Islet precursor cell (in vitro differentiated cells): ENCODE data around the gene ACTN4.
A peak's percentile ranks its signal among the peaks of the same experiment; 100 is the strongest.

Experiments
- DNase-seq: peaks from one replicate; pipeline ENCODE4 v3.0.0-alpha.2; 2018

ACTN4 gene

DNA sequence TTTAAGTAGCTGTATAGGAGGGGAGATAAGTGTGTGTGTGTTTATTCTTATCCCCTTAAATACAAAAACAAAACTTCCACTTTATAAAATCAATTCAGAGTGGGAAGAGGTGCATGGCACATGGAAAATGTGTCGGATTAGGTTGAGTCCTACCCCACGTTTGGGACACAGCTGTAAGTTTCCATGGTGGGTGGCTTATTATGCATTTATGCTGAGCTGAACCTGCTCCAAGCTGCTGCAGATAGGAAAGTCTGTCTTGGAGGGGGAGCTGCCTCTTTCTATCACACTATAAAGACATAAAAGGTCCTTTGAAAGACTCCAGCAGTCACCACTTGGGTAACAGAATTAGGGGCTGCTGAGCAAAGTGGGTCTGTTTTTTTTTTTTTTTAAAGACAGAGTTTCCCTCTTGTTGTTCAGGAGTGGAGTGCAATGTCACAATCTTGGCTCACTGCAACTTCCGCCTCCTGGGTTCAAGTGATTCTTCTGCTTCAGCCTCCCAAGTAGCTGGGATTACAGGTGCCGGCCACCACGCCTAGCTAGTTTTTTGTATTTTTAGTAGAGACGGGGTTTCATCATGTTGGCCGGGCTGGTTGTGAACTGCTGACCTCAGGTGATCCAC lies 15.2 kb downstream of the ACTN4 start:
- DNase-seq = no peak

DNA sequence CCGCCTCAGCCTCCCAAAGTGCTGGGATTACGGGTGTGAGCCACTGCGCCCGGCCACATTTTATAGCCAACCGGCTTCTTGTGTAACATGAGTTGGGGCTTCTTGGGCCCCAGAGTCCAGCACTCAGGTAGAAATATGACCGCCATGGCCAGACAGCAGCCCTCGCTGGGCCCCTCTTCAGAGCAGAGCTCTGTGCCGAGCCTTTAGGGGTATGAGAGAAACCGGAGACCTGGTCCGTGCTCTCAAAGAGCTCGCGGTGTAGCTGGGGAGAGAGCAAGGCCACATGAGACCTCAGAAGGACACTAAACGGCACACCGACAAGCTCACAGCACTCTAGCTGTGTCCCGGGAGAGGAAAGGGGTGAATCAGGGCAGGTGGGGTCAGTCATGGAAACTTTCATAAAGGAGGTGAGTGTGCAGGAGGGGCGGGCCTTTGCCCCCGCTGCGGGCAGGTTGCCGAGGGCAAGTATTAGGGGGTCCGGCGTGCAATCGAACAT lies 15.8 kb downstream of the ACTN4 start:
- no peak for DNase-seq

DNA sequence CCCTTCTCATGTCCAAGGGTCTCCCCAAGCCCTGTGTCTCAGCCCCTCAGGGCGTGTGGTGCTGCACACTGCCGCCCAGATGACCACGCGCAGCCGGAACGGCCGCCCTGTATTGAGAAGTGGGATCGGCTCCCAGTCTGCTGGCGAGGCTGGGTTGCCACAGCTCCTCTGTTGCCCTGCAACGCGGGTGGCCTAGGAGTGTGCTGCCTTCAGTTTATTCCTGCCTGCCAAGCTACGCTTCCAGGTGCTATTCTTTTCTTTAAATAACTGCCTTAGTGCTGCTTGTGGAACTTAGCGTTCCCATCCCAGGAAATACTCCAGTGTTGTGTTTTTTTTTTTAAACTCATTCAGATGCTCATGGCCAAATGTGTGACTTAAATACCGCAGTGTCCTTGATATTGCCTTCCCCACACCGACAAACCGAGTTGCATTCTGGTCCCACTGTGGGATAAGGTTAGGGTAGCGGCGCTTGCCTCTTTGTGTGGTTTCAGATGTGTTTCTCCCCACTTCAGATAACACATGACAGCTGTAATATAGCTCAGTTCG lies 16.6 kb downstream of the ACTN4 start:
- no peak for DNase-seq

DNA sequence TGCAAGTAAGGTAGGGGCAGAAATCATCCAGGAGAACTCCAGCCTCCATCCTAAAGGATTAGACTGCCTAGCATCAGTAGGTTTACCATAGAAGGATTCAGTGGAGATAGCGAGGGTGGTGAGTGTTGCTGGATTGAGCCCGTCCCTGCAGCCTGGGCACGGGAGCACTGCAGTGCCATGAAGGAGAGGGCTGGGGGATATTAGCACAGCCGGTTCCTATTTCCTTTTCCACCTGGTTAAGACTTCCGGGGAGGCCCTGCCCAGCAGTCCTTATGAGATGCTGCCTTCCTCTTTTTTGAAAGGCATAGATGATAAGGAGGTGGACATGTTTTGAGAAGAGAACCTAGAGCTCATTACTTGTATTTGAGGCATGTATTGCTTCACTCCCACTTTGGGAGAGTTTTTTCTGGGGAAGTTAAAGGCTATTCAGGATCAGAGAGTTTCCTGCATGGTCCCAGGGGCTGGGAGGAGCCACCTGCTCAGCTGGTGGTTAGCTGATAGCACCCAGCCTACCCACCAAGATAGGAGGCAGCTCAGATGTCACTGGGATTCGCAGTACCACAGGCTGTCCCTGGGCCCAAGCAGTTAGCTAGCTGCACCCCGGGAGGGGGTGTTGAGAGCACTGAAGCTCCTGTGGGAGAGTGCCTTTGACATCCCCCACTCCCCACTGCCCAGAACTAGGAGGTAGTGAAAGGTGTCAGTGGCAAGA lies 17.2 kb downstream of the ACTN4 start:
- DNase-seq = no peak

DNA sequence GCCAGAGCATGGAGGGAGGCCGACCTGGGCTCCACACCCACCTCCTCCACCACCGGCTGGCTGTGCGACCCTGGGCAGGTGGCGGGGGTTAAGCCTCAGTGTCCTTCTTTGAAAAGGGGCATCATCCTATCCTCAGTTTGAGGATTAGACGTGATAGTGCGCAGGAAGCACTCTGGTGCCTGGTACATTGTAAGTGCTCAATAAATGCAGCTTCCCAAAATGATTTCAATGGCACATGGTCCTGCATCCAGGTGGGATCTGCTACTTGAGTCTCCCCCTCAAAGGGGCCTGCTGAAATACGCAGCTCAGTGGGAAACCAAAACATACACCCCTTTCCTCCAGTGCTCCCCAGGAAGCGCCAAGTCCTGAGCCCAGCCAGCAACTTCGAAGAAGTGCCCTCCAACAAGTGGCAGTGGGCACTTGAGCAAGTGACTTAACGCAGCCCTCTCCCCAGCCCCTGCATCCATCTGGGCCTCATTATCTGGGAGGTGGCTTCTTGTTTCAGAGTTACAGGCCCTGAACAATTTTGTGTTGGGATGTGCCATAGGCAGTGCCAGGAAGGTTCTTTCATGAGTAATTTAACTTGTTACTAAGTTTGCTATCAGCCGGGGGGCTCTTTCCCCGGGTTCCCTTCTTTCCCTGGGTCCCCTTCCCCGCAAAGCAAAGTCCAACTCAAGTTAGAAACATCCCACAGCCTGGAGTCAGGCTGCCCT lies 17.9 kb downstream of the ACTN4 start:
- DNase-seq = no peak

DNA sequence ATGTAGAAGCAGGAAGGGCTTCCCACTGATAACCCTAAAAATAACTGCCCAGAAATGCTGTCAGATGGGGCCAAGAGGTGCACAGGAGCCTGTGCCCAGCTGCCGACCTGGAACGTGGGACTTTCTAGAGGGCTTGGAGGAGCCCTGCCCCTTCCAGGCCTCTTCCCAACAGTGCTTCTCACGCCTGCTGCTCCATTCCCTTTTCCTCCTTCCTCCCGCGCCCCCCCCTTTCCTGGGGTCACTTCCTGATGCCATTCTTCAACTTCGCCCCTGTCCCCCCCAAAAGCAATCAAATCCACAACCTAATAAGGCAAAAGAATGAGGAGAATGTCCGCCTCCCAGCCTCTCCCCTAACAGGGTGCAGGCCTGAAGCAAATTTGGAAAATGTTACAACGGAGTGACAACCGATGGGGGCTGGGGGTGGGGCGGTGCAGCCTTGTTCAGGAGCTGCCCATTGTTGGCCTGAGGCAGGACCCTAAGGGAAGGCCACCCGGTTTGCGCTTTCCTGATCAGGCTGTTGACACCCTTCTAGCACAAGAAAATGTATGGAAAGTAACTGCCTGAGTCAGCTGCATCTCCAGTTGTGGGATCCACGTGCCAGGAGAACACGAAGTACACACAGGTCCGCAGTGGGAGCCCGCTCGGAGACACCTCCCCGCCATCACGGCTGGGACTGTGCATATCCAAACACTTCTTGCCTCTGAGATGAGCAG lies 18.7 kb downstream of the ACTN4 start:
- peak; percentile 96 for DNase-seq

DNA sequence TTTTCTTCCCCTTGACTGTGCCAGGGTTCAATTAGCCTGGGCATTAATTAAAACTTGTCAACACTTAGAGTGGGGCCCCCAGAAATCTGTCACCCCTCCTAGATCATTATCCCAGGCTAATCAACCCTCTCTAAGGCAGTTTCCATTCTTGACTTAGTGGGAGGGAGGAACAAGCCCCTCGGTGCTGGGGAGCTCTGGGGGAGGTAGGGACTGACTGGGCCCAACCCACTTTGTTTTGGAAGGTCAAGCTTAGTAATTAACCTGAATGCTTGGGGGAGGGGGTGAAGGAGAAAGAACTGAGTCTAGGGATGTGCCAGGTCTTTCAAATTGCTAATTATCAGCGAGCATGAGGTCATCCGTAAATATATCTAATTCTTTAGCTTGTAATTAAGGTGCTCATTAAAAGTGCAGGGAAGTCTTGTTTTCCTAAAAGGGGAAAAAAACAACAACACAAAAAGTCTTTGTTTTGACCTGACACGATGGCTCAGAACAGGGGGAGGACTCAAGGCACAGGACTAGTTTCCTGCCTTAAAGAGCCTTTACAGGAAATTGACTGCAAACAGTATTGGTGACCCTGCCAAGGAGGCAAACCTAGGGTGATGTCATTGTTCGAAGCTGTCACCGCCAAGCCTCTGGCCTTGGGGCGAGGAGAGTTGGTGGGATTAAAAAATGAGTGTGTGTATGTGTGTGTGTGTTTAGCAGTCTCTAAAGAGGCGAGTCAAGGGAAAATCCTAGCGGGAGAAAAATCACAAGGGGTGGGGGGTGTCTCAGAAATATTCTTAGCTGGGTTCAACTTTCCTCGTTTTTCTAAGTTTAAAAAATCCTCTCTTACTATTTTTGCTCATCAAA lies 19.4 kb downstream of the ACTN4 start:
- DNase-seq = peak; percentile 93

DNA sequence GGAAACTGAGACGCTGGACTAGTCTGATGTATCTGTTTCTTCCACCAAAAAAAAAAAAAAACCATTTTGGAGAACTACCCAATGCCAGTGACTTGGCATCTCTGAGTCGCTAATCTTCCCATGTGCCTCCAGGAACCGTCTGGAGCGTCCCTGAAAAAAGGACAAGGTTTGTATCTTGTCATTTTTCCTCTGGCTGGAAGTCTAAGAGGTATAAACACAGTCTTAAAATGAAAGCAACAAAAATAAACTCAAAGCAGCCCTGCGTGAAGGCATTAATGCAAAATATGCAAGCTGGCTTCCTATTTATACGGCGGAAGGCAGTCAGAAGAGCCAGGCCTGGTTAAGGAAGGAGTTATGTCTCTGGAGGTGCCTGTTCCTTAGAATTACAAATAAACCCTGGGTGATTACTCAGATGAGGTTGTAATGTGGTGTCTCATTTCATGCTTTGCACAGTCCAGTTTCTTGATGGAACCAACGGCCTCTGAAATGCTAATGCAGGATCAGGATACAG lies 20.3 kb downstream of the ACTN4 start:
- DNase-seq = no peak

DNA sequence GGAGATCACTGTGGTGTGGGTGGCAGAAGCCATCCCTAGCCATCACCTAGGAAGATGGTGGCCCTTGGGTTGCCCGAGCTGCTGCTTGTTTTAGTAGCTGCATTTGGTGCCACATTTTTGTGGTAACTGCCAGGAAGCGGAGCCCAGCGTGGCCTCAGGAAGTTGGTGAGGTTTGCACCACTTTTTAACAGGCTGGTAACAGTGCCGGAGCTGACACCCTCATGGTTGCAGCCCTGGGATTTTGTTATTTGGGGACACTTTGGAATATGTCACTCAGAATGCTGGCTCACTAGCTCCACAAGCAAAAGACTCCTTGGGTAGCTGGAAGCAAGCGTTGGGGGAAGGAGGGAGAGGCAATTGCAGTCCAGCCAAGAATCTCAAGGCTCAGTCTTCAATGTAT lies 22.1 kb downstream of the ACTN4 start:
- no peak for DNase-seq

DNA sequence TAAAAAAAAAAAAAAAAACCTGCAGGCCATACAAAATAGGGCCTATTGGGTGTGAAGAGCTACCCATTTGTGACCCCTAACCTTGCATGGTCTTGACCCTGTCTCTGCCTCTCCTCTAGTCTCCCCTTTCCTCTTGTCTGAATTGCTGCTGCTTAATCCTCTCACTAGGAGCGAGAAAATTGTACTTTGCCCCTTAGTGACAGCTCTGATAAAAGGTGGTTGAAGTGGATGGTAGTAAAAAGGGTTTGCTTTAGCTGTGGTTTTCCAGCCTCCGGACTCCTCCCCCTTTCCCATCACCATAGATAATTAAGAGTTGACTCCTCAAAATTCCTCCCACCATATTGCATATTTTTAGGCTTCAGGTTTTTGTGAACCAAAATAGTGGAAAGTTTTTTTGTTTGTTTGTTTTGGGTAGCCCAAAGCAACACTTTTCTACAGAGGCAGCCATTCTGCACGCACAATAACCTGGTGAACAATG lies 23.5 kb downstream of the ACTN4 start:
- no peak for DNase-seq

DNA sequence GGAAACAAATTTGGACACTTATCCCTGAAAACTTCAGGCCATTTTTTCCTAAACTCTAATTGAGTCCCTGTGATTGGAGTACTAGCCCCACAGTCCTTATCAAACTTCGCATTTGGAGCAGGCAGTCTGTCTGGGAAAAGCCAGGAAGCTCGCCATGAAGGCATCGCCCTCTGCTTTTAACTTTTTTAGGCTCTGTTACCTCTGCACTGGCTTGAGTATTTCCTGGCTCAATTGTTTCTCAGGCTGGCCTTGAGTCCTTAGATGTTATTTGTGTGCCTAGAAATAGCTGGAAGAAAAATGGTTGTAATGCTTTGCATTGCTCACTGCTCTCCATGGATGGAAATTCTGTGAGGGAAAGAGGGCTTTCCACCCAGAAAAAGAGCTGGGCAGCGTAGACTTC lies 24.2 kb downstream of the ACTN4 start:
- DNase-seq = no peak

DNA sequence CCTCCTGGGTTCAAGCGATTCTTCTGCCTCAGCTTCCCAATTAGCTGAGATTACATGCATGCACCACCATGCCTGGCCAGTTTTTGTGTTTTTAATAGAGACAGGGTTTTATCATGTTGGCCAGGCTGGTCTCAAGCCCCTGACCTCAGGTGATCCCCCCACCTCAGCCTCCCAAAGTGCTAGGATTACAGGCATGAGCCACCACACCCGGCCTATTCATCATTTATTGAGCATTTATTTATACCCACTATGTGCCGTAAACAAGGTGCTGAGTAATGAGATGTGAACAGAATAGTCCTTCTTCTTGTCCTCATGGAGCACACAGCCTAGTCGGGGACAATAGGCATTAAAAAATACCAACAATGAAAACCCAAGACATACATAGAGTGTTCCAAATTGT lies 25.6 kb downstream of the ACTN4 start:
- DNase-seq = no peak

DNA sequence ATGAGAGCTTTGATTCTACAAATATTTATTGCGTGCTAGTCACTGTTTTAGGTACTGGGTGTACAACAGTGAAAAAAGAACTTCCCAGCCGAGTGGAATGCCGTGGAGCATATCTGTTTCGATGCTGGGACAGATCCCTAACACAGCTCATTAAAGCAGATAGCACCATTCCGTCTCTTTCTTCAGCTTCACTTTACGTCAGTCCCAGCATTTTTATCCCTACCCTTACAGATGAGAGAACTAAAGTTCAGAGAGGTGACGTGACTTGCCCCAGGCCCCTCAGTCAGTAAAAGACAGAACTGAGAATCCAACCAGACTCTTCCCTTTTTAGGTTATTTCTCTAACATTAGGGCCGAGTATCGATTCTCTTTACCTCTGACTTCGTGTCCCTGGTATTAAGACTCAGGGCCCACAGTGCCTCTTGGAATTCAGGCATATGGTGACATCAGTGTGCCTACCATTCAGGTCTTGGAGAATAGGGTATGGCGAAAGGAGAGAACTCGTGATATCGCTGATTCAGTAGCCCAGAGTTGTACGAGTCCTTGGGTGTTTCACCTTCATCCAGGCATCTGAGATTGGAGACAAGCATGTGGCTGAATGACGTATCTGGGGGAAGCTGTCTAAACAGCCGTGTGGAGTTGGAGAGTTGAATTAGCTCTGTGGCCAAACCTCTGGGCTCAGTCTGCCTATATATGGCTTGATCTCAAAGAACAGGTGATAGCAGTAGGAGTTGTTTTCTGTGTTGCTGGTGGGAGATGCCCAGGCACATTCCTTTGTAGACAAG lies 27.1 kb downstream of the ACTN4 start:
- DNase-seq = no peak

DNA sequence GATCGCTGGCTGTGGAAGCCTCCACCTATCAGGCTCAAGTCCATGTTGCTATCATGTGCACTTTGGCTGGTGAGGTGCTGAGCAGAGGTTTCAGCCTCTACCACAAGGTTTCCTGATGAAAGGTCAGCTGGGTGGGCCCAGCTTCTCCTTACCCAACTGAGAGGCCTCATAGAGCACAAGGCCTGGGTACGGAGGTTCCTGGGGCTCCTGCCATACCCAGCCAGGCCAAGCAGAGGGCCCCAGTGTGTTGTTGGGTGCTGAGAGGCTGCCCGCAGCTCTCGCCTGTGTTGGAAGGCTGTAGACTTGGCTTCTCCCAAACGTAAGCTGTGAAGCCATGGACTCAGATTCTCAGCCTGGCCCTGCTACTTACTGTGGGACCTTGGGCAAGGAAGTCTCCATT lies 28.2 kb downstream of the ACTN4 start:
- no peak for DNase-seq

DNA sequence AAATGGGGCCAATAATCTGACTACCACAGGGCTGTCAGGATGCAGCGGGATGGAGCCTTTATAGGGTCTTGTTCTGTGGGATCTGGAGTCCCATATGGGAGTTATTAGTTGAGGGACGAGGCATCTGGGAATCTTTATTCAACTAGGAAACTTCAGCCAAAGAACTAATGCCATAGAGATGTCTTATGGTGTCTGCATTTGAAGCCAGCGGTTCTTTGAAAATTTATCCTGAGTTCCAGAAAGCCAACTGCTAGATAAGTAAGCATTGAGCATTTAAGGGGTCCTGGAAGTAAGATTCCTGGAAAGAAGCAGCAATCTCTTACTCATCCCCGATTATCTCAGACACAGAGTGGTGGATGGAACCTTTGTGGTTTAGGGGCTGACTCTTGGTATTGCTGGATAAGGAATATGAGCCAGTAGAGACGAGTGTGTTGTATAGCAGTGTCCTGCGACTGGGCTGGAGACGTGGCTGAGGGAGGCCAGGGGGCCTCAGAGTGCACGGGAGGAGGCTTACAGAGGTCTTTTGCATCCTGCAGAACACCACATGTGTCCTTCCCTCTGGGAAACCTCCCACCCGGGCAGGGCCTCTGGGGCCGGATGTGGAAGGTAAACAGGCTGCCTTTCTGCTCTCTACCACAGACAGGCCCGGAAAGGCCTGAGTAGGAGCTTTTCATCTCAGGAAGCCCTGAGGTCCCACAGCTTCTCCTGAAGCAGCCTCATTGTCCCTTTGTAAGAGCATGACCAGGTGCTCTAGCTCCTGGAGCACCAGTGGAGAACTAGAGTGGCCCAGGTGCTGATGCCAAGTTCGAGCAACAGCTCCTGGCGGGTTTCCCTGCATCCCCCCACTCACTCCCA lies 28.8 kb downstream of the ACTN4 start:
- peak; percentile 79 for DNase-seq

DNA sequence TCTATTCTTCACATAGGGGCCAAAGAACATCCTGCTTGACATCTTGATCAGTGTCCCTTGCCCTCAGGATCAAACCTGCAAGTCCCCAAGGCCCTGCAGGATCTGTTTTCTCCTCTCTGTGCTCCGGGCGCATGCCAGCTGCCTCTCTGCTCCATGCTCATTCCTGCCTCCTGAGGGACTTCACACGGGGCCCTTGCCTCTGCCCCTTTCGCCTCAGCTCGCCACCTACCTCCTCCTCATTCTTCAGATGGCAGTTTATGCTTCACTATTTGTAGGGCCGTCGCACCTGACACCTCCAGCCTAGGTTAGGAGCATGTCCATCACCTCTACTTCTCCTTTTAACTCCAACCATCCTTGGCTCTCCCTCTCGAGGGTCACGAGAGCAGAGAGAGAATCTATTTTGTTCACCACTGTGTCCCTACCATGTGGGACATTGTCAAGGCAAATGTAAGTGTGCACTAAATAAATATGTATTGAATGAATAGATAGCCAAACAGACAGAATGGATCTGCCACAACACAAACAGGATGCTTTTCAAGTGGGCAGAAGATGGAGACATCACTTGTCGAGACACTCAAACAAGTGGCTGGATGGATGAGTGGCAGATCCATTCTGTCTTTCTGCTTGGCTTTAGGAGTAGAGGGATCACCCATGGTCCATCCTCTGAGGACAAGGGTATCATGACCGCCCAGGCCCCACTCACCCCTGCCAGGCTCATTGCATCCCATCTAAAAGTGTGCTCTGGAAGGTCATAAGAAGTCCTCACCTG lies 29.6 kb downstream of the ACTN4 start:
- DNase-seq = no peak

DNA sequence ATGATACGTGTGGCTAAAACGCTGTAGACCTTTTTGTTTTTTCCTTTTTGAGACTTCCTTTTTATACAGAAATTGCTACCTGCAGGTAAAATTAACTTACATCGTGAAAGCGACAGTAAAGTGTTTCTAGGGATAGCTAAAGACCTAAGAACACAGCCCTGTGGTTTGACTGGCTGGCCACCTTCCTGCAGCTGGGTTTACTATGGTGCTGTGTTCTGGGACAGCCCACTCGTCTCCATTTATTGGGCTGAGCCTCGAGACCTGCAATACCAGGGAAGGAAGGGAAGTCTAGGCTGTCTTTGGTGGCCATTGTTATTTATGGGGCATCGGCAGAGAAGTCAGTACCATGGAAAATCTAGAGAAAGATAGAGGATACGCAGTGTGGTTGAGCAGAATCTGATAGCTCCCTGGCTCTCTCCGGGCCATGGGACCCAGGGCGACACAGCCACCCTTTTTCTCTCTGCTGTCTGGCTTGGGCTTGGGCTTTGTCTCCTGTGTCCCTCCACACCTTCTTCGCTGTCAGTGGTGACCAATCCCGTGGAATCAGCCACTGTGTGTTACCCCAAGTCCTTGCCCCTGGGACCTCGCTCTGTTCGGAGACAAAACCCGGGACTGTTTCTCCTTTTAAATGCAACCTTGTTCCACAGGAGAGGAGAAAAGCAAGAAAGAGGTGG lies 30.9 kb downstream of the ACTN4 start:
- no peak for DNase-seq

DNA sequence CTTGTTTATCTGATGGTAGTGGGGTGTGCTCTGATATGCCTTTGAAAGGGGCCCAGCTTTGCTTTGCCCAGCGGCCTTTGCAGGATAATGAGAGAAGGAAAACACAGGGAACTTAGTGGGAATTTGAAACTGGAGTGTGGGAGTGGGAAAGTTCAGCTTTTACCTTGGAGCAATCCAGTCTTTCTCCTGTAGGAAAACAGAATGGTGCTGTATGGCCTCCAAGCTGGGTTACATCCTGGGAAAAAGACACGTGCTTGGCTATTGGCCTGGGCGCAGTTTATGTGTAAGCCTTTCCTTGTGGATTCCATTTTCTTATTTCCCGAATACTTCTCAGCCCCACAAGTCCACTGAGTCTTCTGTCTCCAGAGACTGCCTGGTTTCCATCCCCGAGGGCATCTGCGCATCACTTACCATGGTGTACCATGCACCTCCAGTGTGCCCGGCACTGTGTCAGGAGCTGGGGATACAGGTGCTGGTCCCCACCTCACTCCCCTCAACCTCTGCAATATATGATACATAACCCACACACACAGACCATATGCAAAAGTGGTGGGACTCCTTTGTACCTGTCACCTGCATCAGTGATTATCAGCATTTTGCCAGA lies 31.5 kb downstream of the ACTN4 start:
- DNase-seq = no peak
